ENCODE results near the gene NUDT14. TPM values are rescaled to one million over a fixed set of nuclear protein-coding genes. Genes with fewer than 3 reads are reported as not detected.

NUDT14 gene
- total RNA-seq, 2 donors from 2014 or later: 17.9 to 18.3 TPM

- Mint-ChIP-seq H3K27me3 (no peaks in the 10 kb centered on the region), H3K36me3 (ENCODE audit: low read depth) (no peaks in the 10 kb centered on the region), H3K9me3 (no peaks in the 10 kb centered on the region), H3K27ac (no peak overlapping the region), H3K4me3 (no peak overlapping the region), H3K4me1 (no peaks in the 10 kb centered on the region)
- no peak for ATAC-seq (replicated peaks)
Observed at GRCh38 chr14:105147671-105148603, 33.2 kb downstream of the NUDT14 start.

DNA sequence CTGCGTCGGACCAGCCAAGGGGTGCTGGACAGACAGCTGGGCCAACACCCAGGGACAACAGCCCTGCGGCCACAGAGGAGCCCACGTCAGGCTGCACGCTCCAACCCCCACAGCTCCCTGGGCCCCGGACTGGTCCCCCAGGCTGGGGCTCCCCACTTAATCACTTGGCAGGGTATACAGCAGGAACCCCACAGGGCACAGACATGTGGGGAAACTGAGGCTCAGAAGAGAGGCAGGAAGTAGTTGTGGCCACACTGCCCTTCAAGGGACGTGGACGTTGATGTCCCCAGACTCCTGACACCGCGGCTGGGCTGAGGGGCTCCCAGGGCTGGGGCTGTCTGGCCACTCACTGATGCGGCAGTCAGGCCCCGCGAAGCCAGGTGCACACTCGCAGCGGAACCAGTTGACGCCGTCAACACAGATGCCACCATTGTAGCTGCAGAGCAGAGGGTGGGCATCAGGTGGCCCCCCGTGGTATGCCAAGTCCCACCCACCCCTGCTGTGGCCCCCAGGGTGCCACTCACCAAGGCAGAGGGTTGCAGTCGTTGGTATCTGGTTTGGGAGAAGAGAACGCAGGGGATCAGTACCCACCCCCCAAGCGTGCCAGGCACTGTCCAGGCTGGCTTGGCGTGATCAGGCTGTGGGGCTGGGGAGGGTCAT, 34.0 kb downstream of the NUDT14 start:
- H3K4me3 Mint-ChIP-seq: no peak overlapping the region
- no peak for ATAC-seq (replicated peaks)
- no peak overlapping the region for H3K27ac Mint-ChIP-seq
- H3K27me3 Mint-ChIP-seq: no peaks in the 10 kb centered on the region
- H3K36me3 Mint-ChIP-seq (ENCODE audit: low read depth): no peaks in the 10 kb centered on the region
- H3K4me1 Mint-ChIP-seq: no peaks in the 10 kb centered on the region
- H3K9me3 Mint-ChIP-seq: no peaks in the 10 kb centered on the region

DNA sequence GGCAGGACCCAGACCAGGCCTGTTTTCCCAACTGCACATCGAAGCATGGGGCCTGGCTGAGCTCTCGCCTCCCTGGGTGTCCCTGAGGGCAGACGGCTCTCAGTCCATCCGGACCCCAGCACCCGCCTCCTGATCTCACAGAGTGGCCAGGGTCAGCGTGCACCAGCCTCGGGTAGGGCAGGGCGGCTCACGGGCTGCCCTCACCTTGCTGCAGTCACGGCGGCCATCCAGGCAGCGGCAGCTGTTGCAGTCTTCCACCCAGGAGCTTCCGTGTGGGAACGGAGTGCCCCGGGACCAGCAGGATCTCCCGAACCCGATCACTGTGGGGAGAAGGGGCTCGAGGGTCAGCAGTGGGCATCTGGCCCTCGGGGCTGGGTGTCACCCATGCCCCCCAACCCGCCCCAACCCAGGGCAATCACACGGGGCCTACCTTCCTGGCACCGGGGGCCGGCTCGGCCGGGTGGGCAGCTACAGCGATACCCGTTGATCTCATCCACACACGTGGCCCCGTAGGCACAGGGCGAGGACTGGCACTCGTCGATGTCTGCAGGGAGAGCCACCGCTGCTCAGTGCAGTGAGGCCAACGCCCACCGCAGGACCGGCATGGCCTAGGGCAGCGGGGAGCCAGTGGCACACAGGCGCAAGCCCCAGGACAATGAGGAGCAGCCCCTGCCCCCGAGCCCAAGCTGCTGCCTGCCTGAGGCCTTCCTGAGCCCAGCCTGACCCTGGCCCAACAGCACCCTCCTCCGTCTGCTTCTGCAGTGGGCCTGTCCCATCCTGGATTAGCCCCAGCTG, 34.7 kb downstream of the NUDT14 start:
- H3K27ac Mint-ChIP-seq: no peak overlapping the region
- H3K27me3 Mint-ChIP-seq: no peaks in the 10 kb centered on the region
- no peaks in the 10 kb centered on the region for H3K36me3 Mint-ChIP-seq (ENCODE audit: low read depth)
- no peaks in the 10 kb centered on the region for H3K4me1 Mint-ChIP-seq
- H3K4me3 Mint-ChIP-seq: no peak overlapping the region
- ATAC-seq (replicated peaks): no peak
- H3K9me3 Mint-ChIP-seq: no peaks in the 10 kb centered on the region

DNA sequence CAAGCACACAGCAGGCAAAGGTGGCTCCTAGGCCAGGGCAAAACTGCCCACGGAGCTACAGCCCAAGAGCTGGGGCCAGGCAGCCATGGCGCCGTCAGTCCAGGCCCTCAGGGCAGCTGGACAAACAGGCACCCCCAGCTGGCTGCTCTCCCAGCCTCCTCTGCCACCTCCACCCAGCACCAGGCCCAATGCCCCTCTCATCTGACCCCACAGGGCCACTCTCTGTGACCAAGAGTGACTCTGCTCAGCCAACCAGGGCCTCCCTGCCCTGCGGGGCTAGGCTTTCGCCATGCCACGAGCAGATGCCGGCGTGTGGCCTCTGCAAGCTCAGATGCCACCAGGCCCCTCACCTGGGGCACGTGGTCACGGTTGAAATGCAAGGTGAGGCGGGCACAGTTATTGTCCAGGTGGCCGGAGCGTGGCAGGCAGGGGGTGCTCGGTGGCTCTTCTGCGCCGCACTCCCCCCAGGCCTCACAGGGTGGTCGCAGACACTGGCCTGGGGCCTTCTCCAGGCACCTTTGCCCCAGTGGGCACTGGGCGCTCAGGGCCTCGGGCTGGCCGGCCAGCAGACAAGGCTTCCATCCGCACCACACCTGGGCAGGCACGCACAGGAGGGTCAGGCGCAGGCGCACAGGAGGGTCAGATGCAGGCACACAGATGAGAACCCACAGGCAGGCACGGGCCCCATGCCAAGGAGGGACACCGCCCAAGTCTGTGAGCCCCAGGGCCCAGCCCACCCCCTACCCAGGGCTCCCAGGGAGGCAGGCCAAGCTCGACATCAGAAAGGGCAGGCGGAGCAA, 35.5 kb downstream of the NUDT14 start:
- no peaks in the 10 kb centered on the region for H3K27me3 Mint-ChIP-seq
- ATAC-seq (replicated peaks): no peak
- H3K4me3 Mint-ChIP-seq: no peak overlapping the region
- no peaks in the 10 kb centered on the region for H3K9me3 Mint-ChIP-seq
- no peak overlapping the region for H3K27ac Mint-ChIP-seq
- H3K4me1 Mint-ChIP-seq: no peaks in the 10 kb centered on the region
- no peaks in the 10 kb centered on the region for H3K36me3 Mint-ChIP-seq (ENCODE audit: low read depth)

GRCh38 chr14:105144666-105145380, 36.3 kb downstream of the NUDT14 start:
- no peak for ATAC-seq (replicated peaks)
- no peak overlapping the region for H3K27ac Mint-ChIP-seq
- H3K9me3 Mint-ChIP-seq: peaks cover 4% of the 10 kb centered on the region
- no peaks in the 10 kb centered on the region for H3K4me1 Mint-ChIP-seq
- no peaks in the 10 kb centered on the region for H3K36me3 Mint-ChIP-seq (ENCODE audit: low read depth)
- H3K27me3 Mint-ChIP-seq: no peaks in the 10 kb centered on the region
- H3K4me3 Mint-ChIP-seq: no peak overlapping the region

DNA sequence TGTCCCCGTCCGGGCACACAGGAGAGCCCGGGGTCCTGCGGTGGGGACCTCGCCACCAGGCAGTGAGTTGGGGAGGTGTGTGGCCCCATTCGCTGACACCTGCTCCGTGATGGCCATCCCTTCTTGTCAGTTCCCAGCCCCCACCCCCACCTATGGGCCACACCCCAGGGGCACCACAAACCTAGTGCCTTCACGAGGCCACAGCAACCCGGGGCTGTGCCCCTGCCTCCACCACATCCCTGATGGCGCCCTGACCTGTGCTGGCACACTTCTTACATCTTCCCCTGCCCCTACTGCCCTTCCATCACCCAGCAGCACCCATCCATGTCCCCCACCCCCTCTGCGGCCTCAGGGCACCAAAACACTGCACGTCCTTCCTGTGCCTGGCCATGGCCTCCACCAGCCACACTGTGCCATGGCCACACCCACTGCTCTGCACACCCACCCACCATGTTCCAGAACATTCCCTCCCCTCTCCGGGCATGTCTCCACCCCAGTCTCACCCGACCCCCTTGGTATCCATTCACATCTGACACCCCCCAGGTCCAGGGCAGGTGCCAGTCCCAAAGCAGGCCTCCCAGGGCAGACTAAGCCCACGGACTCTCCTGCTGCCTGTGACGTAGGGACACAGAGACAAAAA, 37.0 kb downstream of the NUDT14 start:
- H3K9me3 Mint-ChIP-seq: peaks cover 4% of the 10 kb centered on the region
- no peak for ATAC-seq (replicated peaks)
- no peak overlapping the region for H3K4me3 Mint-ChIP-seq
- no peaks in the 10 kb centered on the region for H3K27me3 Mint-ChIP-seq
- no peak overlapping the region for H3K27ac Mint-ChIP-seq
- H3K4me1 Mint-ChIP-seq: no peaks in the 10 kb centered on the region
- no peaks in the 10 kb centered on the region for H3K36me3 Mint-ChIP-seq (ENCODE audit: low read depth)

DNA sequence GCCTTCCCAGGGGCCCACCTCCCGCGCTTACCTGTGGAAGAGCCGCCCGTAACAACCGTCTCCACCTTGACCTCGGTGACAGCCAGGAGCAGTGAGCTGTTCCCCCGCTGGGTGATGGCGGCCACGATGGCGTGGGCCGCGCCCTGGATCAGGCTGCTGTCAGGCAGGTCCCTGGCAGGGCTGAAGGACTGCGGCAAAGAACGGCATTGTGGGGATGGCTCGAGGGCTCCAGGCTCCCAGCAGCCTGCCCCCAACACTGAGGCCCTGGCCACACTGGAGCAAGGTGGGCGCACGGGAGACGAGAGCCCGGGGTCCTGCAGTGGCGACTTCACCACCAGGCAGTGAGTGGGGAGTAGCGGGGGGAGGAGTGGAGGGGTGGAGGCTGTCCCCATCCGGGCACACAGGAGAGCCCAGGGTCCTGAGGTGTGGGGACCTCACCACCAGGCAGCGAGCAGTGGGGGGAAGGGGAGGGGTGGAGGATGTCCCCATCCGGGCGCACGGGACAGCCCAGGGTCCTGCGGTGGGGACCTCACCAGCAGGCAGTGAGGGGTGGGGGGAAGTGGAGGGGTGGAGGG, 37.6 kb downstream of the NUDT14 start:
- ATAC-seq (replicated peaks): no peak
- Mint-ChIP-seq H3K36me3 (ENCODE audit: low read depth) (no peaks in the 10 kb centered on the region), H3K4me3 (no peak overlapping the region), H3K9me3 (peaks cover 4% of the 10 kb centered on the region), H3K27ac (no peak overlapping the region), H3K4me1 (no peaks in the 10 kb centered on the region), H3K27me3 (no peaks in the 10 kb centered on the region)

- Mint-ChIP-seq H3K27me3 (no peaks in the 10 kb centered on the region), H3K4me3 (no peak overlapping the region), H3K4me1 (no peaks in the 10 kb centered on the region), H3K27ac (no peak overlapping the region), H3K36me3 (ENCODE audit: low read depth) (no peaks in the 10 kb centered on the region), H3K9me3 (peaks cover 4% of the 10 kb centered on the region)
- ATAC-seq (replicated peaks): no peak
Observed at GRCh38 chr14:105142651-105143450, 38.3 kb downstream of the NUDT14 start.

DNA sequence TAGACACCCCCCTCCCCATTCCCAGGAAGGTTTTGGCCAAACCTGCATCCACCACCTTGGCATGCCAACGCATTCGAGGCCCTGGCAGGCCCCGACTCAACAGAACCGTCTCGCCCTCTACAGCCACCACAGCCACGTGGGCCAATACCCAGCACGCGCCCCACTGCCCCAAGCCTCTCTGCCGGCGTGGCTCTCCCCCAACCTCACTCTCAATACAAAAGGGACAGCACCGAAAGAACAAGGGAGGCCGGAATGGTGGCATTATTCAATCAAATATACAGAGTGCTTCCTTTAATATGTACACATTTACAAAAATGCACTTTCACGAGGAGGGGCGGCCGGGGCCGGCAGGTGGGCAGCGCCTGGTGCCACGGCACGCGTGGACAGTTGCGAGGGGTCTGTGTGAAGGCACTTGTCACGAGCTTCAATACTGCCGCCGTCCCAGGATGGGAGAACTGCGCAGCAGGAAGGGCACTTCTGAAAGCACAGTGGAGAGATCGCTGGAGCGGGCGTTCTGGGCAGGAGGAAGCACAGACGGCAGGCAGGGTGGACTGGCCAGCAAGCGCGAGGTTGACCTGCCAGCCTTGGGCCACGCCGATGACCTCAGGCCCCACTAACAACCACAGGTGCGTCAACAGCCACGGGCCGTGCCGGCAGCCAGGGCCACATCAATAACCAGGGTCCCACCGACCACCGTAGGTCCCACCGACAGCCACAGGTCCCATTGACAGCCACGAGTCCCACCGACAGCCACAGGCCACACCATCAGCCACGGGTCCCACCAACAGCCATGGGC, 39.4 kb downstream of the NUDT14 start:
- no peaks in the 10 kb centered on the region for H3K4me1 Mint-ChIP-seq
- H3K27ac Mint-ChIP-seq: no peak overlapping the region
- H3K9me3 Mint-ChIP-seq: peaks cover 4% of the 10 kb centered on the region
- no peak overlapping the region for H3K4me3 Mint-ChIP-seq
- no peak for ATAC-seq (replicated peaks)
- no peaks in the 10 kb centered on the region for H3K27me3 Mint-ChIP-seq
- H3K36me3 Mint-ChIP-seq (ENCODE audit: low read depth): no peaks in the 10 kb centered on the region

DNA sequence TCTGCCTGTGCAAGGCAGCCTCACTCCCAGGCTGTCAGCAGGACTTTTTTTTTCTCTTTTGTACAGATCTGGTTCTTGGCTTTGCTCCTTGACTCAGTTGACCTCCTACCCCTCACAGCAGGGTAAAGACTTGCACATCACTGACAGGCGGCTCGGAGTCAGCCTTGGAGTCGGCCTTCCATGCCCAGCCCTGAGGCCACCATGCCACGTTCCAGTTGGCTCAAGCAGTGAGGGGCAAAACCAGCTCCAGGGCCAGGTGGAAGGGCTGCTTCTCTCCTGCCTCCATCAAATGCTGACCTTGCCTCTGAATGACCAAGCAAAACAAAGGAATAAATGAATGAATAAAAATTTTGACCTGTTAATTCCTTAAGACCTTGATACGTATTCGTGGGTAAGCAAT, 40.1 kb downstream of the NUDT14 start:
- H3K4me1 Mint-ChIP-seq: no peaks in the 10 kb centered on the region
- no peak overlapping the region for H3K27ac Mint-ChIP-seq
- H3K9me3 Mint-ChIP-seq: peaks cover 4% of the 10 kb centered on the region
- ATAC-seq (replicated peaks): no peak
- H3K36me3 Mint-ChIP-seq (ENCODE audit: low read depth): no peaks in the 10 kb centered on the region
- no peaks in the 10 kb centered on the region for H3K27me3 Mint-ChIP-seq
- H3K4me3 Mint-ChIP-seq: no peak overlapping the region

DNA sequence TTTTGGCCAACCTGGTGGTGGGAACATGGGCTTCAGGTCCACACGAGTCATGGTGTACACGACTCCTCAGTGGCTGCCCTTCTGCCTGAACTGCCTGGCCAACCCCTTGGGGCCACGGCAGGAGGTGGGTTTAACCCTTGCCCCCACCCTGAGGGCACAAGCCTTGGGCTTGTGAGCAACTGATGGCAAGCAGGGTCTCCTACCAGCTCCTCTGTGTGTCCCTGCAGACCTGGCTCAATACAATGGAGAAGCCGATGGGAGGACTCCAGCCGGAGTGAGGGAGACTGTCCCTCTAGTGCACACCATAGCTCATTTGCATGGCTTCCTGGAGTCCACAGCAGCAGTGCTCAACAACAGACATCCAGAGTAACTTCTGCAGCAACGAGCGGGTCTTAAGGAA, 40.5 kb downstream of the NUDT14 start:
- Mint-ChIP-seq H3K27me3 (no peaks in the 10 kb centered on the region), H3K4me1 (no peaks in the 10 kb centered on the region), H3K9me3 (peaks cover 4% of the 10 kb centered on the region), H3K4me3 (no peak overlapping the region), H3K36me3 (ENCODE audit: low read depth) (no peaks in the 10 kb centered on the region), H3K27ac (no peak overlapping the region)
- no peak for ATAC-seq (replicated peaks)

DNA sequence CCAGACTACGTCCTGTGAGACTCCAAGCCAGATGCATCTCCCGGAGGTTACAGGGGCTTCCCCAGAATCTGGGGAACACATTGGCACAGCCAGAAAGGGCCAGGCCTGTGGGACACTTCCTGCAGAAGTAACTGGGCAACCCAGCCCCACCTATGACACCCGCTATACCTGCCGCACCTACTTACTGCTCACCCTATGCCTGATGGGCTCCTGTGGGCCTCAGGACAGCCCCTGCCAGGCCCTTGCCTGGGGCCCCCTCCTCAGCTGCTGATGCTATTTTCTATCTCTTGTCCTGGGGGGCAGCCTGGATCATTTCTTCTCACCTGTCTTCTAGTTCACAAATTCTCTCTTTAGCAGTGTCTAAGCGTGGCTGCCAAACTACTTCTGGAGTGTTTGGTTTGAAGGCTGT, 41.3 kb downstream of the NUDT14 start:
- H3K27me3 Mint-ChIP-seq: peaks cover 1% of the 10 kb centered on the region
- ATAC-seq (replicated peaks): no peak
- H3K27ac Mint-ChIP-seq: no peak overlapping the region
- no peak overlapping the region for H3K4me3 Mint-ChIP-seq
- no peaks in the 10 kb centered on the region for H3K36me3 Mint-ChIP-seq (ENCODE audit: low read depth)
- no peaks in the 10 kb centered on the region for H3K4me1 Mint-ChIP-seq
- H3K9me3 Mint-ChIP-seq: peaks cover 4% of the 10 kb centered on the region

Measured in activated T-helper 17 cell treated with anti-CD3 and anti-CD28 coated beads, Interleukin-2, amount 50 U/mL, for 72 hours (primary cell).